HG02678 (cell line): Measurements from ENCODE around the gene ZNF613.
"Not testable (repeated sequence)": the region's sequence is repeated elsewhere in the genome, so short reads cannot be mapped to it uniquely, and the experiment has no call there.

ENCODE experiments used
- ATAC-seq: cut with Tn5 transposase; IDR thresholded peaks from one replicate; pipeline ENCODE4 v1.9.1; 2021; ENCODE audit warnings: mild to moderate bottlenecking, moderate library complexity; ENCODE audit not compliant: unreplicated experiment

Gene ZNF613

GRCh38 chr19:51938936-51939335 is 11.7 kb downstream of the ZNF613 start:
- no peak for ATAC-seq

DNA sequence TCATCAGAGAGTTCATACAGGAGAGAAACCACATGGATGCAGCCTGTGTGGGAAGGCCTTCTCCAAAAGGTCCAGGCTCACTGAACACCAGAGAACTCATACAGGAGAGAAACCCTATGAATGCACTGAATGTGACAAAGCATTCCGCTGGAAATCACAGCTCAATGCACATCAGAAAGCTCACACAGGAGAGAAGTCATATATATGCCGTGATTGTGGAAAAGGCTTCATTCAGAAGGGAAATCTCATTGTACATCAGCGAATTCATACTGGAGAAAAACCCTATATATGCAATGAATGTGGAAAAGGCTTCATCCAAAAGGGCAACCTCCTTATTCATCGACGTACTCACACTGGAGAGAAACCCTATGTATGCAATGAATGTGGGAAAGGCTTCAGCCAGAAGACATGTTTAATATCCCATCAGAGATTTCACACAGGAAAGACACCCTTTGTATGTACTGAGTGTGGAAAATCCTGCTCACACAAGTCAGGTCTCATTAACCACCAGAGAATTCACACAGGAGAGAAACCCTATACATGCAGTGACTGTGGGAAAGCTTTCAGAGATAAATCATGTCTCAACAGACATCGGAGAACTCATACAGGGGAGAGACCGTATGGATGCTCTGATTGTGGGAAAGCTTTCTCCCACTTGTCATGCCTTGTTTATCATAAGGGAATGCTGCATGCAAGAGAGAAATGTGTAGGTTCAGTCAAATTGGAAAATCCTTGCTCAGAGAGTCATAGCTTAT is 17.7 kb downstream of the ZNF613 start:
- ATAC-seq = no peak

DNA sequence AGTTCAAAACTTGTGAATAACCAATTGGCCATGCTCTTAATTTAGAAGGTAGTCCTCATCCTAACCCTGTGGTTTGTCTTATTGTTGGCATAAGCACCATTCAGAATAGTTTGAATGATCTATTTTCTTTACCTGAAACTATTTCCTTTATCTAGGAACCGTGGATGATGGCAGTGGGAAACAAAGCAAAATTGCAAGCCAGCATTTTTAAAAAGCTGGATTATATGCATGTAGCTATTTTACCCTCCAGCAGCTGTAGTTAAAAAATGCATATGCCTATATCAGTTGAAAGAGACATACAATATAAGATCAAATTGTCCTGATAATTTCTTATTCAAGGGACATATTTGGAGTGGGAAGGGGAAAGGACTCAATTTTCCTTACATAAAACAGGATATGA is 19.3 kb downstream of the ZNF613 start:
- no peak for ATAC-seq

- no peak for ATAC-seq
Measured at GRCh38 chr19:51948975-51949374, 21.7 kb downstream of the ZNF613 start.

- ATAC-seq = not testable (repeated sequence)
Measured at GRCh38 chr19:51957846-51958245, 30.6 kb downstream of the ZNF613 start.

DNA sequence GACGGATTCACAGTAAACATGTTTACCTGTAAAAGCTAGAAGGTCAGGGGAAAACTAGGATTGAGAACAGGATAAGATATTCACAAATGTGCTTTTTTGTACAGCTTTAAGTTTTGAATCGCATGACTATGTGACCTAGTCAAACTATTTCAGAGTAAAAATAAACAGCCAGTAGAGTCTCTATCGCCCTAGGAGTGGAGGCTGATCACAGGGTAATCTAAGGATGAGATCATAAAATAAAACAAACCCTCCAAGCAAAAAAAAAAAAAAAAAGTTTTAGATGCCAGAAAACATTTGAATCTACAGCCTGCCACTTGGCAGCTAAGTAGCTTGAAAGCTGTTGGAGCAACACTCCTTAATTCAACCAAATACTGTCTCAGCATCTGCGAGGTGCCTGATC is 32.5 kb downstream of the ZNF613 start:
- ATAC-seq = no peak

GRCh38 chr19:51960621-51961233 is 33.5 kb downstream of the ZNF613 start:
- not testable (repeated sequence) for ATAC-seq

DNA sequence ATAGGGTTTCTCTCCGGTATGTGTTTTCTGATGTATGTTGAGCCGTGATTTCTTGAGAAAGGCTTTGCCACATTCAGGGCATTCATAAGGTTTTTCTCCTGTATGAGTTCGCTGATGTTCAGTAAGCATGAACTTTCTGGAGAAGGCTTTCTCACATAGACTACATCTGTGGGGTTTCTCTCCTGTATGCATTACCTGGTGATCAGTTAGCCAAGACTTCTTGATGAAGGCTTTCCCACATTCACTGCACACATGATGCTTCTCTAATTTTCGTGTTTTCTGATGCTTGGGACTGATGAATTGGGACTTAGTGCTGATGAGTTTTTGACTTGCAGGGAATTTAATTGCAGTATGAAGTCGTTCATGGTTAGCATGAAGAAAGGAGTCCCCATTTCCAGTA is 38.3 kb downstream of the ZNF613 start:
- no peak for ATAC-seq

DNA sequence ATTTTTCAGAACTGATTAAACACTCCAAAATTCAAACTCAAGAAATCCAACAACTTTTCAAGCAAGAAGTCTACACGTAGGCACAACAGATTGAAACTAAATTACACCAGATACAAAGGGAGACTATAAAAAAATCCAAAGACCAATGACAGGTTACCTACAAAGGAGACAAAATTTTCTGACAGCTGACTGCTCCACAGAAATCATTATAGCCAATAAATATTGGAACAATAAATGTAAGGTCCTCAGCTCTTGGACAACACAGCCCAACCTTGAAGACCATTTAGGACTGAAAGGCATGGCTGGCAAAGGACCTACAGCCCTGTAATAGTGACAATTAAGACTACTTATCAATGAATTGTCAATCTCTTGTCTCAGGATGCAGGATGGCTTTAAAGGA is 43.4 kb downstream of the ZNF613 start:
- no peak for ATAC-seq

DNA sequence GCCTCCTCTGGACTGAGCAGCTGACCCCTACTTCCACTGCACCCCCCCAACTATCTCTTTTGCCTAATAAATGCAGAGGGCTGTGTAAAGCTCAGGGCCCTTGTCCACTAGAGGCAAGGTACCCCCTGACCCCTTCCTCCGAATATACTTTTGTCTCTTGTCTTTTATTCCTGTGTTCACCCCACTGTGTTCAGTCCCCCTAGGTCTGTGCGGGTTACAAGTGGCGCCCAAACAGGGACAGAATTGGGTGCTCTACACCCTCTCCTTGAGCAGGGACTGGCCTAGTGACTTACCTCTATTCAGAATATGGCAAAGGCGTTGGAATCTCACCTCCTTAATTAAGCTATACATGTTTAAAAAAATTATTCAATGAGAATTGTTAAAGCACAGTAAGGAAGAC is 44.4 kb downstream of the ZNF613 start:
- no peak for ATAC-seq

DNA sequence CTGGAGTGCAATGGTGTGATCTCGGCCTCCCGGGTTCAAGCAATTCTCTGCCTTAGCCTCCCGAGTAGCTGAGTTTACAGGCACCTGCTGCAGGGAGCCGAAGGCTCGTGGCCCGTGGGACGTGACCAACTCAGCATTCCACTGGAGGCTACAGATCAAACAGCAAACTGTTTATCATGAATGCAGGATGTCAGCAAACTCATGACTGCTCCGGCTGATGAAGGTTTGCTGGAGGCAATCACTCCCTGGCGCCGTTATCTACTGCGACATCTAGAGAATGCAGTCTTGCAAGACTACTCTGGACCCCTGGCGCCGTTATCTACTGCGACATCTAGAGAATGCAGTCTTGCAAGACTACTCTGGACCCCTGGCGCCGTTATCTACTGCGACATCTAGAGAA is 48.5 kb downstream of the ZNF613 start:
- not testable (repeated sequence) for ATAC-seq

DNA sequence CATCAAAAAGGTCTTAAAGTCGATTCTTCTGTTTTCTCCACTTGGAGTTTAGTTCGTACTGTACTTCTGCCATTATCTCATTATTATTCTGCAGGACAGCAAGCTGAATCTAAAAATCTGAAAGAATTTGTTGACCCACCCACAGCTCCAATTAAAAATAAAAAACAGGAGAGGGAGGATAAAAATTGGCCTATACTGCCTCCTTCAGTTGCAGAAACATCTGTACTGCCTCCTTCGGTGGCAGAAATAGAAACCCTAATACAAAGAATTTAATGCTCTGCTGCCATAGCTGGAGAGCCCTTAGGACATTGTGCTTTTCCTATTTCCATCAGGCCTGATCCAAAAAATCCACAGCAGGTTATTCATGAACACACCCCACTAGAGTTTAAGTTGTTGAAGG is 49.6 kb downstream of the ZNF613 start:
- no peak for ATAC-seq

DNA sequence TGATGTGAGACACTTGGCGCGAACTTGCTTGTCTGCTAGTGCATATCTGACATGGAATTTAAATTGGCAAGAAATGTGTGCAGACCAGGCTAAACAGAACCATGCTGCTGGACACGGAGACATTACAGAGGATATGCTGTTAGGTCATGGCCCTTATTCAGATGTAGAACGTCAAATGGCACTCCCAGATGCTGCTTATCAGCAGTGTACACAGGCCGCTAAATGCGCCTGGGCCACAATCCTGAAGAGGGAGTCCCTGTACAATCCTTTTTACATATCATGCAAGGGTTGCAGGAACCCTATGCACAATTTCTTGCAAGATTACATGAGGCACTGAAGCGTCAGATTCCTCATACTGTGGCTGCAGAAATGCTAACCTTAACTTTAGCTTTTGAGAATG is 50.1 kb downstream of the ZNF613 start:
- no peak for ATAC-seq

GRCh38 chr19:51978882-51979281 is 51.6 kb downstream of the ZNF613 start:
- no peak for ATAC-seq

DNA sequence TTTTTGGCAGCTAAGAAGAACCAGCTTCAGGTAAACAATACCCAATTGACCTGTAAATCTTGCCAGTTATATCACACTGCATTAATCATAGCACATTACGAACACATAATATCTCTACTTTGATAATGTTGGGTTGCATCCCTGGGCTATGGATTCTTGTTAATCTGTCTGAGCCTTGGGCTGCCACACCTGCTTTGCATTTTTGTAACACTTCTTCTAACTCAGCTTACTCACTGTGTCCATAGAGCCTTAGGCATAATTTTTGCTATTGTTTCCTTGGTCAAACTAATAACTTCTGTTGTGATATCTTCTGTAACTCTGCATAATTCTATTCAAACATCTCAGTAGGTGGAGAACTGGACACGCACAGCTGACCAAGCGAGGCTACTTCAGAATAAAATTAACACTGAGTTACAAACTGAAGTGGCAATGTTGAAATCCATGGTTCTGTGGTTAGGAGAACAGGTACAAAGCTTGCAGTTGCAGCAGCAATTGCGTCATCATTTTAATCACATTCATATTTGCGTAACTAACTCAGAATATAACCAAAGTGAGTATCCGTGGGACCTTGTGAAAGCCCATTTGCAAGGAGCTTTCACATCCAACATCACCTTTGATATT is 53.0 kb downstream of the ZNF613 start:
- no peak for ATAC-seq

- ATAC-seq = not testable (repeated sequence)
Measured at GRCh38 chr19:51980926-51981325, 53.7 kb downstream of the ZNF613 start.

DNA sequence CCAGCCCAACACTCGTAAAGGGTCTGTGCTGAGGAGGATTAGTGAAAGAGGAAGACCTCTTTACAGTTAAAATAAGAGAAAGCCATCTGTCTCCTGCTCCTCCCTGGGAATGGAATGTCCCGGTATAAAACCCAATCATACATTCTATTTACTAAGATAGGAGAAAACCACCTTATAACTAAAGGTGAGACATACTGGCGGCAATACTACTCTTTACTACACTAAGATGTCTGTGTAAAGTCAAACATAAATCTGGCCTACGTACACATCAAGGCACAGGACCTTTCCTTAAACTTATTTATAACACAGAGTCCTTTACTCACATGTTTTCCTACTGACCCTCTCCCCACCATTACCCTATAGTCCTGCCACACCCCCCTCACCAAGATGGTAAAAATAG is 56.1 kb downstream of the ZNF613 start:
- no peak for ATAC-seq

DNA sequence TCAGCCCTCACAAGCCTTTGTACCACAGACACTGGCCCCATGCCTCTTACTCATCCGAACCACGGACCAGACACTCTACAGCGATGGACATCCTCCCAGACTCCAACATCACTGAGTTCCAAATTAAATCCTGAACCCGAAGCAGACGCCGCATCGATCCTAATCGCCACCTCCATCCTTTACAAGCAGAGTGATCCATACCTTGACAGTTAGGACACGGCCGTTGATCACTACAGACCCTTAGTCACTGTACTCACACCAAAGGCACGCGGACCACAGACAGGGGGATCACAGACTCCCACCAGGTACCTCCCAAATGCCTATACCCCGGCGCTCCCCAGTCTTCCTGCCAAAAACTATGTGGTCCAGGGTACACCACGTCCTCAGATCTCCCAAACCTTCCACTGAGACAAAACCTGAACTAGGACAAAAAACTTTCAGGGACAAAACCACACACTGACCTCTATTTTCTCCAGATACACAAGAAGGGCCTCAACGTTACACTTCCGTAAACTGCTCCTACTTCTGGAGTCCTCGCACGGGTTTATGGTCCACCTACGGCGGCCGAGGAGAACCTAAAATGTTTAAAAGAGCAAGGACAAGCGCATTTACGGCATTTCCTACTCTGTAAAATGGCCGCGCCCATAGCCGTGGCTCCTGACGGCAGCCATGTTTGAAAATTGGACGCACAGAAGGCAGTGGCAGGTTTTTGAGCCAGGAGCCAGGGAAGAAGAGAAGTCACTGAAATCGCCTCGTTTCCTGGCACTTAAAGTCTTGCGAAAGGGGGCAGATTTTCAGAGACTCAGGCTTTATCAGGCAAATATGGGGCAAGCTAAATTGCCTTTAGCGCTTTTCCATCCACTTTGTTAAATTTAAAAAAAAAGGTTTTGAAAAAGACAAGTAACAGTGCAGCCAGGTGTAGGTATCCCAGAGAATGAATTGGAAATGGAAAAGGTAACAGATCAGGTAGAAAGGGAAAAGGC is 59.3 kb downstream of the ZNF613 start, which contains the start of gene ZNF350:
Gene ZNF350 (minus strand): TSS at position 532 of the 983 bp plus-strand sequence. CDS start 12,480 bp downstream, outside the sequence.
- ATAC-seq = peak; percentile 75

DNA sequence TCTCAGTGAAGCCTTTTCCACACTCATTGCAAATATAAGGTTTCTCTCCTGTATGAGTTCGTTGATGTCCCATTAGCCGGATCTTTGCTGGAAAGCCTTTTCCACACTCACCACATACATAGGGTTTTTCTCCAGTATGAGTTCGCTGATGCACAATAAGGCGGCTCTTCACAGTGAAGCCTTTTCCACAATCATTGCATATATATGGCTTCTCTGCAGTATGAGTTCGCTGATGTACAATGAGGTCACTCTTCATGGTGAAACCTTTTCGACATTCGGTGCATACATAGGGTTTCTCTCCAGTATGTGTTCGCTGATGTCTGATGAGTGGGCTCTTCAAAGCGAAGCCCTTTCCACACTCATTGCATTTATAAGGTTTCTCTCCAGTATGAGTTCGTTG is 66.2 kb downstream of the ZNF613 start:
- ATAC-seq = no peak

DNA sequence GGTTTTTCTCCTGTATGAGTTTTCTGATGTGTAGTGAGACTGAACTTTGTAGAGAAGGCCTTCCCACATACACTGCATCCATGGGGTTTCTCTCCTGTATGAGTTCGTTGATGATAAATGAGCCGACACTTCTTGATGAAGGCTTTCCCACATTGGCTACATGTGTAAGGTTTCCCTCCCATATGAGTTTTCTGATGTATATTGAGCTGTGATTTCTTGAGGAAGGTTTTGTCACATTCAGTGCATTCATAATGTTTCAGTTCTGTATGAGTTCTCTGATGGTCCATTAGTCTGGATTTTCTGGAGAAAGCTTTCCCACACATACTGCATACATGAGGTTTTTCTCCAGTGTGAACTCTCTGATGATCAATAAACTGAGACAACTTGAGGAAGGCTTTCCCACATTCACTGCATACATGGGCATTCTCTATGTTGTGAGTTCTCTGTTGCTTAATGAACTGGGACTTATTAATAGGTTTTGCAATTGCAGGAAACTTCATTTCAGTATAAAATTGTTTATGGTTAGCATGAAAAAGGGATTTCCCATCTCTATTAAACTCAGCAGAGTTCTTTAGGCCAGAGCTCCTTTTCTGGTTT is 66.9 kb downstream of the ZNF613 start:
- ATAC-seq = no peak
